Thyroid gland (tissue), 4 donors: Measurements from ENCODE around the gene SLC26A4.

Experiments
- CTCF ChIP-seq, 6 experiments: fragments of 200-600 bp in 3 of 6; fragments of 450-650 bp in 3 of 6; sonication (generic) in 3 of 6; IDR thresholded peaks; one replicate each; pipeline ENCODE4 v1.5.1; 2016 to 2019; ENCODE audit warnings: antibody characterized with exemption in 6 of 6, mild to moderate bottlenecking in 2 of 6, inconsistent platforms in 1 of 6, moderate library complexity in 1 of 6
- POLR2A ChIP-seq, 2 donors: fragments of 450-650 bp; IDR thresholded peaks; one replicate each; pipeline ENCODE4 v1.6.1; 2017; ENCODE audit warnings: antibody characterized with exemption in 2 of 2, mild to moderate bottlenecking in 2 of 2, moderate library complexity in 1 of 2

DNA sequence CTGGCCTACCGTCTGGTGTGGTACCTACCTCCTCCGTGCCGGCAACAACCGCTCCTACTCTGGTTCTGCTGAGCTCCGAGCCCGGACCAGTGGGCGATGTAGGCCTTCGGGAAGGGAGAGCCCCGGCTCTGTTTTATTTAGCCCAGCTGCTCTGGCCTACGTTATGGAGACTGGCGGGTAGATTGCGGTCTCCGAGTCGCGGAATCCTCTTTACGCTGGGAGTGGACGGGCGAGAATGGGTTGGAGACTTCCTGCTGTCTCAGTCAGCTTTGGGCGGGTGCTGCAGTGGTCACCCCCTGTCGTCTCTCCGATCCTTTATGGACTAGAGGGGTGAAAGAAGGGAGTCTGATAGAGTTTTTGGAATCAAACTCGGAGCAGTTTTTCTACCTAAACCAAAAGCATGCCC lies 83.7 kb downstream of the SLC26A4 start:
- TF ChIP-seq CTCF (IDR thresholded peaks at IDR 0.05) (no peak), POLR2A (IDR thresholded peaks at IDR 0.05) (no peak)
